ENCODE results near the gene HELLS.
"Not testable (repeated sequence)": the region's sequence is repeated elsewhere in the genome, so short reads cannot be mapped to it uniquely, and the experiment has no call there.

Gene HELLS

DNA sequence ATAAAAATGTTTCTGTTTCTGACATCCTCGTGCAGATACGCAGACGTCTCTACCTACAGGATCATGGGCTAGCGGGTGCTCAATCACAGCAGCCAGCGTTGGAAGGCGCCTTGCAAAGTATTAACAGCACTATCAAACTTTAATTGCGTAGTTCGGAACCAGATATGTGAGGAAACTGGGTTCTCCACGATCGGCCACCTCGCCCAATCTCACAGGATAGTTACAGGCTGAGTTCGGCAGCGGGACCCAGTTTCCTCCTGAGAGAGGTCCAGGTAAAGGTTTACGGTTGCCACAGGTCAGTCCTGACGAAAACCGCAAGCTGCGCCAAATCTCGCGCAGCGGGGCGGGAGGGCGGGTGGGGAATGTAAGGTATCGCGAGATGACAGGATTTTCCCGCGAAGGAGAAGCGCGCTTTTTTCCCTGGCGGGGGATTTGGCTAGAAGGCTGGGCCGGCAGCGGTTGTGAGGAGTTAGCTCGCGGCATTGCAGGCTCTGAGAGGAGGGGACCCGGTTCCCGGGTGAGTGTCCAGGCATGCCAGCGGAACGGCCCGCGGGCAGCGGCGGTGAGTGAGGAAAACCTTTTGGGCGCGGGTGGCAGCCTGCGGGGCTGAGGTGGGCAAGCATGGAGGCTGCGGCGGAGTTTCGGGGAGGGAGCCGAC lies at the start of gene HELLS:
TSS of gene HELLS (plus strand) at position 398 of the 658 bp plus-strand sequence. CDS start at position 532, 134 bp downstream.
- peak in 1 of 2 experiments; percentile 64 for DNase-seq

DNA sequence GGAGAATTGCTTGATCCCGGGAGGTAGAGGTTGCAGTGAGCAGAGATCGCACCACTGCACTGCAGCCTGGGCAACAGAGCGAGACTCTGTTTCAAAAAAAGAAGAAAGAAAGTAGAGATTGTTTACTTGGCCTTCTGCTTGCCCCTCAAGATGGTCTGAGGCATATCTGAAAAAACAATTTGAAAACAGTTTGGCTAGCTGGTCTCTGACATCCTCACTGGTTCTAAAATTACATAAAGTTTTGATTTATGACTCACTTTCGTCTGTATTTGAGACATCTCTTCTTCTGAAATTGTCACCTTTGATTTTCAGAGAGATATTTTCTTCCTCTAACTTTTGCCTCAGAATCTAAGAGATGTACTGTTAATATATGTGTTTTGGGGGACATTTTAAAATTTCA lies 49.6 kb upstream of the HELLS start:
- DNase-seq: no peak

DNA sequence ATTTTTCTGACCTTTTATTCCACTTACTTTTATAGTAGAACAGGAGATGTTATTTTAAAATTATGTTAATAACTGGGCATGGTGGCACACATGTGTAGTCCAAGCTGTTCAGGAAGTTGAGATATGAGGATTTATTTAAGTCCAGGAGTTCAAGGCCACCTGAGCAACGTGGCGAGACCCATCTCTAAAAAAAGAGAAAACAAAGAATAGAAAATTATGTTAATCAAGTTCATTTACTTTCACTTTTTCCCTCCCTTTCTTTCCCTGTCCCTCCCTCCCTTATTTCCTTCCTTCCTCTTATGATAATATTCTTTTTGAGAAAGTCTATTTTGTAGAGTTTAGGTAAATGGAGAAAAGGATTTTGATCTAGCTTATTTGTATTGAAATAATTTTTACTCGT lies 48.9 kb upstream of the HELLS start:
- no peak for DNase-seq

DNA sequence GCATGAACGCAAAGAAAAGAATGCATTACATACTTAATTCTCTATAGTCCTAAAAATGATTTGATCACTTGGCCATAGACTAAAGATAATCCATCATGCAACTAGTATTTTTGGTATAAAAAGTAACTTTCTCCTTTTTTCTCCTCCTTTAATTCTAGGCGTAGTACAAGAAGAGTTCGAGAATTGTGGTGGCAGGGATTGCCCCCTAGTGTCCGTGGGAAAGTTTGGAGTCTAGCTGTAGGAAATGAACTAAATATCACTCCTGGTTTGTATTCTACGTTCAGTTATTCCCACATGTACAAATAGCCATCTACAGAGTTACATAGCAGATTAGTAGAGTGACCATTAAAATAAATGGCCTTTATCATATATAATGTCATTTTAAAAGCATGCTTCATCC lies 45.5 kb upstream of the HELLS start:
- DNase-seq: peak in 1 of 2 experiments; percentile 0

DNA sequence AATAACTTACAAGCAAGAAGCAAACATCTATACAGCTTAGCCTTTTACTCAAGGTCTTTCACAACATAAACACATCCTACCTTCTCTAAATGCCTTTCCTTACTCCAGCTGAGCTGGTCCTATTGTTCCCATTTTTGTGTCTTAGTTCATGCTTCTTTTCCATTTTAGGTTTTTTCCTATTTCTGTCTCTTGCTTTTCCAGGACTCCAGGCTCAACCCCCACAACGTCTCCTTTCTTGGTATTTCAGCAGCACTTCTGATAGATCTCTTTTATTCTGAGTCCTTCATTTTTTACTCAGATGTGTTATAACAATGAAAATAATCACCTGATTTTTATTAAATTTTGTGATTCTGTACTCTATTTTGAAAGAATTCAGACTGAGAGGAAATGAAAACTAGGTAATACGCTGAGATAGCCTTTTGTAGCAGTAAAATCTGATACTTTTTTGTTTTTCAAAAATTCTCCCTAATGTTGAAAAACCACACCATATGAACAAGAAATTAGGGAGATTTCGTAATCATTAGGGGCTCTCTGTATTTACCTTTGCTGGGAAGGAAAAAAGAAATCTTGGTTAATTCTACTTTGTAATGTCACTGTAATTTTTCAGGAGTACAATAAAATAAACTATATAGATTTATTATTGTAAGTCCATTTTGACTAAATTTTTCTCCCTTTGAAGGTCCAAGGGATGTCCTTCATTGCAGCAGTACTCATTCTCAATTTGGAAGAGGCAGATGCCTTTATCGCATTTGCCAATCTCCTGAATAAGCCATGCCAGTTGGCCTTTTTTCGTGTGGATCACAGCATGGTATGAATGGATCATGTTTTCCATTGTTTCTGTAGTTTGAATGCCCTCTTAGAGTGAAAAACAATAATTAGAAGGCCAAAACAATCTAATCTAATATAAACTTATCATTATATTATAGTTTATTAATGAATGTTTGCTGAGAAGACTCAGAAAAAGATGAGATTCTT lies 24.0 kb upstream of the HELLS start:
- DNase-seq: no peak

DNA sequence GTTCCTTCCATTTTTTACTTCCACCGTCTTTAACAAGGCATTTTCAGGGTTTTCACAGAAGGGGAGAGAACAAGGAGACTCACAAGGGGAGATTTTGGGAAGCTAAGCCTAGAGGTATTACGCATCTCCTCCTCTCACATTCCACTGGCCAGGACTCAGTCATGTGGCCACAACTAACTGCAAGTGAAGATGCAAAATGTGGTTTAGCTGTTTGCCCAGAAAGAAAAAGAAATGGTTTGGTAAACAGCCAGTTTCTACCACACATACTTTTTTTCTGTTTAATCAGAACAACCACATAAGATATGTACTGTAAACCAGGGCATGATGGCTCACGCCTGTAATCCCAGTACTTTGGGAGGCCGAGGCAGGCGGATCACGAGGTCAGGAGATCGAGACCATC lies 21.4 kb upstream of the HELLS start:
- DNase-seq: no peak

DNA sequence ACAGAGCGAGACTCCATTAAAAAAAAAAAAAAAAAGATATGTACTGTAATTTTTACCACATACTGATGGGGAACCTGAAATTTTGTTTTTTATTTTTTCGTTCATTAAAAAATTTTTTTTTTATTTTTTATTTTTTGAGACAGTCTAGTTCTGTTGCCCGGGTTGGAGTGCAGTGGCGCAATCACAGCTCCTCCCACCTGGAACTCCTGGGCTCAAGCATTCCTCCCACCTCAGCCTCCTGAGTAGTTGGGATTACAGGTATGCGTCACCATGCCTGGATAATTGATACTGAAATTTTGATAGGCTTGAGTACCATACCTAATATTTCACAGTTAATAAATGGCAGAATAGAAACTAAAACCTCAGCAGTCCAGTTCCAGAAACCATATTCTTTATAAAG lies 20.9 kb upstream of the HELLS start:
- no peak for DNase-seq

DNA sequence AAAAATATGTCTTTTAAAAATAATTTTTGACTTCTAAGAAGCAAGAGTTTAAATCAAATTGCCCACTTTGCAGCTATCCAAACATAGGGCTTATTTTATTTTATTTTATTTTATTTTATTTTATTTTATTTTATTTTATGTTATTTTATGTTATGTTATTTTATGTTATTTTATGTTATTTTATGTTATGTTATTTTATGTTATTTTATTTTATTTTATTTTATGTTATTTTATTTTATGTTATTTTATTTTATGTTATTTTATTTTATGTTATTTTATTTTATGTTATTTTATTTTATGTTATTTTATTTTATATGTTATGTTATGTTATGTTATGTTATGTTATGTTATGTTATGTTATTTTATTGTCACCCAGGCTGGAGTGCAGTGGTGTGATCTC lies 14.0 kb upstream of the HELLS start:
- not testable (repeated sequence) for DNase-seq

DNA sequence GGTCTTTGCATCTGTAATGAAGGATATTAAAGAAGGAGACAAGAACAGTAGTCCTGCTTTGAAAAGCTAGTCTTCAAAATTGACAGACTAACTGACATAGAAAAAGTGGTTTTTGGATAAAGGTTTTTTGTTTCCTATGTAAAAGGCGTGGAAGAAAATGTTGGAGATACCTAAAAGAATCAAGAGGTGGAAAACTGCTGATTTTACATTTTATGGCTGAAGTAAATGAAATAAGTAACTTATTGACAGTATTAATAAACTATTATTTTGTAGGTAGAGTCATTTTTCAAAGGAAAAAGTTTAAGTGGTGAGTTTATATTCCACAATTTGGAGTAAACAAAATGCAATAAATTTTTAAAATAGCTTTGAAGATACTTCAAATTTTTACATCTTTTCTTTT lies 12.6 kb upstream of the HELLS start:
- no peak for DNase-seq

DNA sequence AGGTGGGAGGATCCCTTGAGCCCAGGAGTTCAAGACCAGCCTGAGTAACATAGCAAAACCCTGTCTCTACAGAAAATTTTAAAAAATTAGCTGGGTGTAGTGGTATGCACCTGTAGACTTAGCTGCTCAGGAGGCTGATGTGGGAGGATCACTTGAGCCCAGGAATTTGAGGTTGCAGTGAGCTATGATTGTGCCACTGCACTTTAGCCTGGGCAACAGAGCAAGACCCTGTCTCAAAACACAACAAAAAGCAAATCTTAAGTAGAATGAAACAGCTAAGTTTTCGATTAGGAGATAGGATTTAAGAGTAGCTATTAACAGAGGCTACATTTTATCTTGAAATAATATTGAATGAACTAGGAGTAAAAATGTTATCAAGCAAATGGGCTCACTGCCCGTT lies 3.3 kb upstream of the HELLS start:
- DNase-seq: not testable (repeated sequence)

DNA sequence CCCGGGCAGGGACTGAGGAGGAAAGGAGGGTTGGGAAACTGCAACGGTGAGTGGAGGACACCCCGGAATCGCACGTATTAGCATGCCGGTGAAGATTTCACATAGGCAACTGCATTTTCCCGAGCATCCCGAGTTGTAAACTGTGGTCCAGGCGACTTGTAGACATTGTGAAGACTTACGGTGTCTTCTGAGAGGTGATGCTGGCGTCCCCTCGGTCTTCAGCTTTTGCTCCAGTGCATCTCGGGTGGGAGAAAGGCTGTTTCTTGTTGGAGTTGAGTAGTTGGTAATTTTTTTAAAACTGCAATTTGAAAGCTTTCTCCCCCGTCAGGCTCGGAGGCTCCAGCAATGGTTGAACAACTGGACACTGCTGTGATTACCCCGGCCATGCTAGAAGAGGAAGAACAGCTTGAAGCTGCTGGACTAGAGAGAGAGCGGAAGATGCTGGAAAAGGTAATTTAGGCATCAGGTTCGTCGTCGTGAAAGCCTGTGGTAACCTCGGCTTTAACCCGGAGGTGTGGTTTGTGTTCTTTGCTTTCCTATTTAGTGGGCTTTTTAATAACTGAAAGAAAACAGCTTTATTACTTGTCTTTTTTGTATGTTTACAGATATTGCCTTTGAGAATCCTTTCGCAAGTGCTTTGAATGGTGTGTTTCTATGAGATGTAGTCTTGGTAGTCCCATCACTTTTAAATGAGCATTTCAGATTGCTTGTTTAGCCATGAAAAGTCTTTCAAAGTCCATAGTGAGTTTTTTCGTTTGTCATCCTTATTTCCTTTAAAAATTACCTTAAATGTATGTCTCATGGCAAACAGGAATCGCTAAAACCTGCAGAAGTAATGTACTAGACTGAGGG lies 687 bp downstream of the HELLS start:
- DNase-seq: peak in 1 of 2 experiments; percentile 19

DNA sequence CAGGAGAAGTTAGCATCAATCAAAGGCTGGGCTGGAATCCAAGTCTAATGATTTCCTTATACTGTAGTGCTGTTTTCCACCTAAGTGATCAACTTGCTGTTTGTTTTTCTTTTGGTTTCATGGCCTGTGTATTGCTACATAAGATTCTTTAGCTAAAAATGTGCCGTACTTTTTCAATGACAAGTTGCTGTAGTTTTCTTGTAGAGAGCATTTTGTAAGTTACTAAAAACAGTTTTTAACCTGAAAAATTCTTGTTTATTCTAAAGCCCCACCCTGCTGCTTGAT lies 1.3 kb downstream of the HELLS start:
- no peak for DNase-seq

DNA sequence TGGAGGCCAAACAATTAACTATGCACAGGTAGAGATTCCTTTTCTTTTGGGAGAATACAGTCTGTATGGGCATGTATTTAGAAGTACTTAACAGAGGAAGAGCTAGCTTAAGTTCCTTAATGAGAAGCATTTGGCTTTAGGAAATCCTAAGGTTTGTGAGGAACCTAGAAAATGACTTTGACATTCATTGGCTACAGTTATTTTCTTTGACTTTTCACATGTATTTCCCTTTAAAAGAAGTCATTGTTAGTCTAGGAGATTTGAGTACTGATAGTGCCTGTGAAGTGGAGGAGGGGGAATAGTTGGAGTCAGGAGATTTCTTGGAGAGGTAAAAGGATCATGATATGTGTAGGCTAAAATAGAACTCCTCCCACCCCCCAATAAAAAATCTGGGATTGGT lies 3.6 kb downstream of the HELLS start:
- no peak for DNase-seq

DNA sequence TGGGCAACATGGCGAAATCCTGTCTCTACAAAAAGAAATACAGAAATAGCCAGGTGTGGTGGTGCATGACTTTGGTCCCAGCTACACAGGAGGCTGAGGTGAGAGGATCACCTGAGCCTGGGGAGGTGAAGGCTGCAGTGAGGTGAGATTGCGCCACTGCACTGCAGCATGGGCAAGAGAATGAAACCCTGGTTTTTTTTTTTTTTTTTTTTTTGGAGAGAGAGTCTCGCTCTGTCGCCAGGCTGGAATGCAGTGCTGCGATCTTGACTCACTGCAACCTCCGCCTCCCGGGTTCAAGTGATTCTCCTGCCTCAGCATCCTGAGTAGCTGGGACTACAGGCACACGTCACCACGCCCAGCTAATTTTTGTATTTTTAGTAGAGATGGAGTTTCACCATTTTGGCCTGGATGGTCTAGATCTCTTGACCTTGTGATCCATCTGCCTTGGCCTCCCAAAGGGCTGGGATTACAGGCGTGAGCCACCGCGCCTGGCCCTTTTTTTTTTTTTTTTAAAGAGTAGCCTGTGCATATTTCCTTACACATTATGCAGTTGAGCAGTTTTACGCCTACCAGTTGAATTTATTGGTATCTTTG lies 22.2 kb downstream of the HELLS start:
- not testable (repeated sequence) for DNase-seq

DNA sequence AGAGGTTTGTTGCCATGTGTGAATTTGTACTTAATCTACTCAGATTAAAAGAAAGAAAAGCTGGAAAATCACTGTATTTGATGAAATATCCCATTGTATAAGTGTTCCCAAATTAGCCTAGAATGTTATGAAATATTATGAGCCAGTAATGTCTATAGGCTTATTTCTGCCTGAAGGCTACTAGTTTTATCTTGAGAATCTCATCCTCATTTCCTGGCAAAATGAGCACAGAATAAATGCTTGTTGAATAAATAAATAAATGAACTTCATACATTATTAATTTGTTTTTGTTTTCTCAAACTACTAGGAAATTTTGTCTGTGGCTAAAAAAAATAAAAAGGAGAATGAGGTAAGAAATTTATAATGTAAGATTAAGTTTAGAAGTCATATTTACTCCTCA lies 25.5 kb downstream of the HELLS start:
- no peak for DNase-seq

DNA sequence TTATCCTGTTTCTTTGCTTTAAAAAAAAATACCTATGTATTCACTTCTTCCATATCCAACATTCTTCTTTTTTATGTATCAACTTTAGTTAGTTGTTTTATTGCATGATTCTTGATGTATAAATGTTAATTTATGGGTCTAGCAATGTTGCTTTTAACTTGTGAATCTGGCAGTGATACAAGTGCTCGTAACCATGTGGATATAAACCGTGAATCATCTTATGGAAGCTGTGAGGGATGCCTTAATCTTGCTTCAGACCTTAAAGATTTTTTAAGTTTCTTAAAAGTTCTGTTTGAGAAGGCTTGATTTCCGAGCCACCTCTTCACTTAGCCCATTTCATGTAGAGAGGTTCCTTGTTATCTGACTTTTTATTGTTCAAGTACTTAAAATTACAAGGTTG lies 25.9 kb downstream of the HELLS start:
- no peak for DNase-seq

DNA sequence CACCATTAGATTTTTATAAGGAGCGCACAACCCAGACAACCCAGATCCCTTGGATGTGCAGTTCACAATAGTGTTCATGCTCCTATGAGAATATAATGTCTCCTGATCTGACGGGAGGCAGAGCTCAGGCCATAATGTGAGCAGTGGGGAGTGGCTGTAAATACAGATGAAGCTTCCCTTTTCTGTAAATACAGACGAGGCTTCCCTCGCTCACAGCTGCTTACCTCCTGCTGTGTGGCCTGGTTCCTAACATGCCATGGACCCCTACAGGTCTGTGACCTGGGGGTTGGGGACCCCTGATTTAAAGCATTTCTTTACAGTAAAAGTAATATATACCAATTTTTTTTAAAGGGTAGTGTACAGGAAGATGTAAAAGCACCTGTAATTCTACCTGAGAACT lies 33.2 kb downstream of the HELLS start:
- DNase-seq: no peak

DNA sequence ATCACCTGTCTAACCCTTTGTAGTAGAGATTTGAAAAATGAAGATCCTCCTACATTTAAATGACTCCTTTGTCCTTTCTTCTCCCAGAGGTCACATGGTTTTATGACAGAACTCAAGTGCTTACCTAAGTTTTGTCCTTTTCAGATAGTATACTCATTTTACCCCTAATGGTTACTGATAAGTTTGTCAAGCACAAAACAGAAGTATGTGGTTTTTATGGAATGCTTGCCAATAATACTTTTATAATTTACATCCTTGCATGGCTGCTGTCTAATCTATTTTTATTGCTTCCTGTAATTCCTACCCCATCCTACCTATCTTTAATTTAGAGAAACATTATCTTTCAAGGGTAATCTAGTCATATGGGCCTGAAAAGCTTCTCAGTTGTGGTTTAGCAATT lies 37.5 kb downstream of the HELLS start:
- no peak for DNase-seq

DNA sequence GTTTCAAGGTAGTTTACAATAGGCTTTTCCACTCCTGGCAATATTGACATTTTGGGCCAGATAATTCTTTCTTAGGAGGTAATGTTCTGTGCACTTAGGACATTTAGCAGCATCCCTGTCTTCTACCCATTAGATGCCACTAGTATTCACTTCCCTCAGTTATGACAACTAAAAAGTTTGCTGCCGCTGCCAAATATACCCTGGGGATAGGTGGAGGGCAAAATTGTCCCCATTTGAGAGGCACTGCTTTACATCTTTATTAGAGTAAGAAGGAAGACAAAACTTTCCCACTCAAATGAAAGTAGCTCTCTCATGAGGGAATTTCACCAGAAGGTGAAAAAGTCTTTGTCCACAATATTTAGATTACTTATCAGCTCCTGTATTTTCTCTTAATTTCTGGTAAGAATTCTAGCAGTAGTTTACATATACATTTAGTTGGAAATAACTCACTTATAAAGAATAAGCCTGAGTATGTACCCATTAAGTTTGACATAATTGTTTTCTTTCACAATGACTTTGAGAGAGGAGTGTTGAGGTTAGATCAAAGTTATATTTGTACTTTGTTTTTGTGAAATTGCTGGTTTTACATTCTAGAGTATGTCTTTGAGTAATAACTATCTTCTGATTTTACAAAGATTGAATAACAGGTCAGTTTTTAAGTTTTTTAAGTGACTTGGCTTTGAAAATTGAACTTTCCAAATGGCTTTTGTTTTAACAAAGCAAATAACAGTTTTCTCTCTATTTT lies 46.0 kb downstream of the HELLS start:
- DNase-seq: no peak

DNA sequence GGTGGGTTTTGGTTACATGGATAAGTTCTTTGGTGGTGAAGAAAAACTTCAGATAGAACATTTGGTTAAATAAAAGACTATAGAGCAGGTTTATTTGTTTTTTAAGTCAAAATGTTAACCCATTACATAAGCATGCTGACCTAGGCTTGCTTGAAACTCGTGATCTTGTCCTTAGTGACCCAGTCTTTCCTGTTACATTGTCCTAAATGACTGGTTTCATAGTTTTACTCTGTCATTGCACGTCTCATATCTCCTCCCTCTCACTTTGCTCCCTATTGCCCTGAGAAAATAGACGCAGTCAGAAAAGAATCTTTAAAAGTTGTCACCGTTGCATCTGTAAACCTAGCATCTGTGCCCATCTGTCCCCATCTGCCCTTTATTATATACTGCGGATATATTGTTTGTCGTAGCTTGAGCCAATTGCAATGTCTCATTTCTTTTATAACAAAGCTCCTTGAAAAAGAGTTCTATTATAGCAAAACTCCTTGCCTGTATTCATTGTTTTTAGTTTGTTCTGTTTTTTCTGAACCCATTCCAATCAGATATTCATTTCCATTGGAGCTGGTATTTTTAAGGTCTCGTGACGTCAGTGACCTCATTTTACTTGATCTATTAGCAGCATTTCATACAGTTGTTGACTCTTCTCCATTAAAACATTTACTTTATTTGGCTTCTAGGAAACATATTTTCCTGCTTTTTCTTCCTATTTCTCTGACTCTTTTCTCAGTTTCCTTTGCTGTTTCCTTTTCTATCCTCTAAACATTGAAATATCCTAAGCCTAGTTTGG lies 57.3 kb downstream of the HELLS start:
- DNase-seq: no peak

DNA sequence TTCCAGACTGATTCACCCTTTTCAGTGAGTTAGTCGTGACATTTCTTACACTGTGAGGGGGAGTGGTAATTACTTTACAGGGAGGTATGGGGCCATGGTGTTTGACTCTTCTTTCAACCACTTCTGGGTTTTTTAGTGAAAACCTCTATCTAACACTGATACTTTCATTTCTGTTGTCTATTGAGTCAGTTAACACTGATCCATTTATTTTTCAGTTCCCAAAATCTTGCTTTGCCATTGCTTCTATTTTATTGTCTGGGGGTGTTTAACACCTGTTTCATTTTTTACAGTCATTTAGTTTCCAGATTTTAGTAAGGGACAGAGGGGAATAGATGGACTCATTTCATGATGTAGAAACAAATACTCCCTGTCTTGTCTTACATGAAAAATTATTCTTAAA lies 61.5 kb downstream of the HELLS start:
- DNase-seq: no peak

DNA sequence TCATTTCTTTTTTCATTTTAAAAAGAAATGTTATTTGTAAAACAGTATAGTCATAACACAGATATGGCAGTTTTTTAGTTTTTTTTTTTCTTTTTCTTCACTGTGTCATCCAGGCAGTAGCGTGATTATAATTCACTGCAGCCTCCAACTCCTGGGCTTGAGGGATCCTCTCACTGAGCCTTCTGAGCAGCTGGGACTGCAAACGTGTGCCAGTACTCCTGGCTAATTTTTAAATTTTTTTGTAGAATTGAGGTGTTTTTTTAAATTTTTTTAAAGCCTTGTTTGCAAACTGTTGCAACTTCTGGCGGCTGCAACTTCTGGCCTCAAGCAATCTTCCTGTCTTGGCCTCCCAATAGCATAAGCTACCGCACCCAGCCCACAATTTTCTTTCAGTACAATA lies 63.0 kb downstream of the HELLS start:
- DNase-seq: no peak
